Right kidney (tissue), 1 donor: ENCODE results near the gene KCNH1.

Experiments
- DNase-seq: peaks from one replicate; pipeline ENCODE4 v3.0.0-alpha.2; 2016

Gene KCNH1

DNA sequence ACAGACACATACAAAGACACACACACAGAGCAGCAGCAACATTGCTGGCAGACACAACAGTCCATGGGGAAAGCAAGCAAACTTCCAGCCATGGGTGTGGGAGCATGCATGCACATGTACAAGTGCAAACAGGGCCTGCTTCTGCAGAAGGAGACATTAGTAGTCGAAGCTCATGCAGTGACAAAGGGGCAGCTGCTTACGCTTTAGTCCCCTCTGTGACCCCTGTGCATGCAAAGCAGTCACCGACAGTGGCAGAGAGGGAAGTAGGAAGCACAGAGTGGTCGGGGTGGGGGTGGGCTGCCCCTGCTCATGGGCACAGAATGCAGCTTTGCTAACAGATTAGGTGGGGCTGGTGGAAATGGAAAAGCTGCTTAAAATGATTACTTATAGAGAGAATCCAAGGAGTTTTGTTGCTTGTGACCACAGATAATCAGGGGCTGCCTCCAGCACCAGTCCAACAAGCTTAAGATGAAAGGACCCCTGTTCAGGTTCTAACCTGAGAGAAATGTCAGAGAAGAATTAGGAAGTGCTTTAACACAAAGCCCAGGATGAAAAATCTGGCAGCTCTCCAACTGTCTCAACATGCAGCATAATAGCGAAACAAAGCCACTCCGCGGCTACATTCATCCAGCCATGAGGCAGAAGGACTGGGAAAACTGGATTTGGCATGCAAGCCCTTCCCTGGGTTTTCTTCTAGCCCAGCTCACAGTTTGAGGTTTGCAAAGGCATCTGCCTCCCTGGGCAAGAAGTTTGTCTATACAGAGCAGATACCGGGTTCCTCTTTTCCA lies 378.9 kb downstream of the KCNH1 start:
- no peak for DNase-seq

DNA sequence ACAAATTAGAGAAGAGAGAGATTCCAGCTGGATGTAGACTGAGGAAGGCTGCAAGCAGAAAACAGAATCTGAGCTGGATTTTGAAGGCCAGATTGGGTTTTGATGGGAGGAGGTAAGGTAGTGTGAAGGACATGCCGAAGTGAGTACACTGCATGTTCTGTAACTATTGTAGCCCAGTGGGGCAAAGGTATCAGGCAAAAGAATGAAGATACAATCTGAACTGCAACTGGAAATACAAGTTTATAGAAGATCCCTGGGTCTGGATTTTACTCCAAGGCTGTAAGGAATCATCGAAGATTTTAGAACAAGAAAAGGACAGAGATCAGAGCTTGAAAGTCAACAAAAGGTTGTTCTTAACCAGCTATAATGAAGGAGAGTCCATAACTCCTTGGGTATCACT lies 382.0 kb downstream of the KCNH1 start:
- DNase-seq, result no peak

DNA sequence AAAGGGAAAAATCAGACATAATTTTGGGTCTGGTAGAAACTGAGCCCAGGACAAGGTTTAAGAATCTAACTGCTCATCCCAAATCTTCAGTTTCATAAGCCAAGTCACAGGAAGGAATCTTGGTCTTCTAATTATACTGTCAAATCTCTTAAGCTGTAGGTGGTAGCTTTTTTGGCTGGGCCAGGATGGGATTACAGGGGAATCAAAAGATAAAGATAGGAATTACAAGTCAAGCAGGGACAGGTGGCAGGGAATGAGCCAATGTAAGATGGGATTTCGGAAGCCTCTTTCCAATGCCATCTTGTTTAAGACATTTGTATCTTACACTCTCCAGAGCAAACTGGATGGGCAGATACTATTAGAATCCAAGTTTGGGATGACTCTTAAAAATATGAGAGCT lies 383.5 kb downstream of the KCNH1 start:
- no peak for DNase-seq

DNA sequence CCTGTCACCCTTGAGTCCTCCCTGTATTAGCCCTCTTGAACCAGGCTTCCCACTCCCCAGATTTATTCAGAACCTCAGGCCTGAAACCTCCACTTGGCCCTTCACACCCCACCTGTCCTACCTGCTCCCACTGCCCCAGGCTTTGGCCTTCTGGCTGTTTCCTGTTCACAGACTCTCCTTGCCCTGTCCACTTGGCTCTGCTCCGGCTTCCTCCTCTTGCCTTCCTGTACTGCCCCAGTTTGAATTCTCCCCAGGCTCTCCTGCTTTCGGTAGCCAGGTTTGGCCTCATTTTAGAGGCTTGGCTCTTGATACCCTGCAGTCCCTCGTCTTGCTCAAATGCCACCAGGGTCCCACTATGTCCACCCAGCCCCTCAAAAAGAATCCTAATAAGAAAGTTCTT lies 385.2 kb downstream of the KCNH1 start:
- no peak for DNase-seq

DNA sequence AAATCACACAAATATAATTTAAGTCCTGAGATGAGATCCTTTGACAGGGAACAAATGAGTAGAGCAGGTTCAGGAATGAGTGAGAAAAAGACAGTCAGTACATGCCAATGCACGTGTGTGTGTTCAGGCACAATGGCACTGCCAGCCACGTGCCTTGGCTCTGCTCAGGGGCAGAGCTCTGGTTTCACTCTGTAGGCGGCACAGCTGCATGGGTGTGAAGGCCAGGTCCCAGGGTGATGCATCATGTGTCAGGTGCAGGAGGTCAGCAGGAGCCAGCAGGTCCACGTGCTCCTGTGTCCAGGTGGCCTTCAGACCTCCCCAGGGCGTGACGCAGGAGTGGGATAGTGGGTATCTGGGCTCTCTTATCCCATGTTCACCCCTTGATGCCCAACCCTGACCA lies 386.1 kb downstream of the KCNH1 start:
- no peak for DNase-seq

DNA sequence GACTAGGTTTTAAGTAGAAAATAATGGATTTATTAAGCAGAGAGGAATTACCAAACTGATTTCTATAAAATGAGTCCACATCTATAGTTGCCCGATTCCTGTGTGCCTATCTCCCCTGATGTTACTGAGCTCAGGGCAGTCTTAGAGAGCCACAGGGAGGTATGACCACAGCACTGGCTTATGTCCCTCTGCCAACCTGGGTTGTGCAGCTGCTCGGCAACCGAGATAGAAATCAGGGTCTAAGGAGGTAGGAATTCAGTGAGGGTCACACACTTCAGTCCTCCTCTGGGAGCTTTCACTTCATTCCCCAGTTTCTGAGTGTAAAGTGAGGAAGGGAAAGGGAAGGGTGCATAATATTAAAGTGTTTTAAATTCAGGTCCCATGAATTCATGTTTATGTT lies 386.8 kb downstream of the KCNH1 start:
- DNase-seq, result no peak

DNA sequence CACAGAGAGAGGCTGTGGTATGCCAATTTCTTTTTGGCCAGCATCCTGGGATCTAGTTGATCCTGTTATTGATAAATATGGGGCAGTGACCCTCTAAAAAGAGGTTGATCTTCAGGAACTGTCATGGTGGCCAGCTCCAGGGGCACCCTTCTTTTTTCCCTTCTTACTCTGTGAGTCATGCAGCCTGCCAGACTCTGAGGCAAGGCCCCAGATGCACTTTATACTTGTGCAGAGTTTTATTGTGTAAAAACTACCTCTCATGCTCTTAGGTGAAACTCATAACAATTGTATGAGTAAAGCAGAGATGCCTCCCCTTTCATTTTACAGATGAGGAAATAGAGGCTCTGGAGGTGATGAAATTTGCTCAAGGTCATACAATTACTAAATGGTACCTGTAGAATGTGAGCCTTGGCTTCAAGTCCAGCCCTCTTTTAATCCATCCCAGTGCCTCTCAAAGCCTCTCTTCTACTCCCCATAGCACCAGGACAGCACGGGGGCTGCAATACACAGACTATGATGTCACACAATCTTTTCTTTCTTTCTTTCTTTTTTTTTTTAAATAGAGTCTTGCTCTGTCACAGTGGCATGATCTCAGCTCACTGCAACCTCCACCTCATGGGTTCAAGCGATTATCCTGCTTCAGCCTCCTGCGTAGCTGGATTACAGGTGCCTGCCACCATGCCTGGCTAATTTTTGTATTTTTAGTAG lies 387.8 kb downstream of the KCNH1 start:
- DNase-seq, result no peak

DNA sequence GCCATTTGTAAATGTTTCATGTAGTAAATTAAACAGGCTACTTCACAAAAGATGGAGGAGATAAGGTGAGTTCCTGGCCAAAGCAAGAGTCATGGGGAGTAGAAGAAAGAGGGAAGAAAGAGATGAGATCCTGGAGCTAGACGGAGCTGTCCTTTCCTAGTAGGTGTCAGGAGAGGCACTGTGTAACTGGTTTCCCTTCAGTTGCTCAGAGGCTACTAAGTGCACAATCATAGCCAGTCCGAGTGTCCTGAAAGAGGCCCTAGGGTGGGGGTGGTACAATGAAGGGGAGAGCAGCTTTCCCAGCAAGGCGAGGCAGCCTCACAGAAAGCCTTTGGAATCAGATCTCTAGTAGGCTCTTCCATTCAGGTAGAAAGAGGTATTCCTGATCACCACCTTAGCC lies 390.9 kb downstream of the KCNH1 start:
- no peak for DNase-seq

DNA sequence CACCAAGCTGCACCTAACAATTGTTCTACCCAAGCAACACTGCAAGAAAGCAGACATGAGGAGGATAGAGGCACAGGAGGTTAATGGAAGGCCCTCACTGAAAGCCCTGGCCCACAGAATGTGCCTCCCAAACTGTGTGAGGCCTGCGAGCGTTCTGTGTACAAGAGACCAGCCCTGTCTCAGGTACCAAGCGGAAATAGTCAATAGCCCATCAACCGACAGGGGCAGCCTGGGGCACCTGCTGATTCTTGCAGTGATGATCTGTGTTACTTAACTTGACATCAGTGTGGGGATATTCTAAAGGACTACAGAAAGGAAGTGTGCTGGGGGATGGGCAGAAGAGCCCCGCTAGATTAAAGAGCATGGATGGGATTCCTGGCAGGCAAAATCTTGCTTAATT lies 392.4 kb downstream of the KCNH1 start:
- no peak for DNase-seq

DNA sequence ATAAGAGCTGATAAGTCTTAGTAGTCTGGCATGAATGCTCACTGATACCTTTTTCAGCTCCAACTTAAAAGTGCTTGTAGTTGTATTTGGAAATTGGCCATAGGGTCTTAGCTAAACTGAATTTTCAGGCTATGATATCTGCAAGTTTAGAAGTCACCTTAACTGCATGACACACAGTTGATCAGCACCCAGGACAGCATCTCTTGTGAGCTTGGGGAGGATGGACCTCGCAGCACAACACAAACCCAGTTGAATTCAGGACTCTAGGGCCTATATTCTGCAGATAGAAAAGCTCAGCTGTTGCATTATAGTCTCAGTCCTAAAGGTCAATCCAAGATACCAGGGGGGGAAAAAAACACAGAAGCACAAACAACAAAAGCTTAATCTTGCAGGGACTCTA lies 394.3 kb downstream of the KCNH1 start:
- DNase-seq, result no peak

DNA sequence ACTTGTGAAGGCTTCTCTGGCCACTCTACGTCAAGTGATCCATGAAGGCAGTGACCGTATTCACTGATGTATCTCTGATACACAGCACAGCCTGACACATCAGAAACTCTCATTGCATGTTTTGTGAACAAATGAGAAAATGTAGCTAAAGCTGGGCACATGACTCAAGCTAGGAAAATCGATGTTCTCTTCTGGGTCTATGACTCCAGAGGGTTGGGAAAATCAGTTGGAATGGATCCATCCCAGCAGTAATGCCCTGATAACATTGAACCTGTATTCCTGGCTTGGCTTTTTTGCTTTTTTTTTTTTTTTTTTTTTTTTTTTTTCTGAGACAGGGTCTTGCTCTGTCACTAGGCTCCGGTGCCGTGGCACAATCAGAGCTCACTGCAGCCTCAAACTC lies 395.7 kb downstream of the KCNH1 start:
- DNase-seq, result no peak

DNA sequence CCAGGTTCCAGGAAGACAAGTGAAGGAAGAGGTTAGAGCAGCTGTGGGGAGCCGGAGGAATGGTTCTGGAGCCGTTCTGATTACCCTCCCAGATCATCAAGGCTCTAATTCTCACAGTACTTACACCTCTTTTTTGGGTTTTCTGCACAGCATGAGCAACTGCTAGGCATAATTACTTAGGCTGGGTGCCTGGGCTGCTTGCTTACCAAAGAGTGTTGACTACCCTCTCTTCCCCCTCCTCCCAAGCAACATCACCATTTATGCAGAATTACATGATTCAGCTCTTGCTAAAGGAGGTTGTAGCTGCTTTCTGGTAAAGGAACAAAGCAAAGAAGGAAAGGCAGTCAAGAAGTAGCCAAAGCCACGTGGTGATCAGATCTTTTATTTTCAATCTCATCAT lies 397.2 kb downstream of the KCNH1 start:
- DNase-seq, result no peak

DNA sequence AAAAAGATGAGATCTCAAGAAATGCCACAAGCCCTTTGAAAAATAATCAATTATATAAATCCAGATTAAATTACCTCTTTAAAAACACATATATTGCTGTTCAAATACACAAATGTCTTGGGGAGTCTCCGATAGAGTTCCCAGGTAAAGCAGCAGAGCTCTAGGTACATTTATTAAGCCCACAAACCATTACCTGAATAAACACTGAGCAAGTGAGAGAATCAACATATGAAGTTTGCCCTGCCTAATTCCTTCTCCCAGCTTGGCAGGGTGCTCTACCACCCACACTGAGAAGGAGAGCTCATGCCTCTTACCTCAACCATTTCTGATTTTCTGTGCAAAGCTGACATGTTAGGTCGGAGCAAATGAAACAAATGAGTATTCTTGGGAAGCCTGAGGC lies 402.4 kb downstream of the KCNH1 start:
- DNase-seq, result no peak

DNA sequence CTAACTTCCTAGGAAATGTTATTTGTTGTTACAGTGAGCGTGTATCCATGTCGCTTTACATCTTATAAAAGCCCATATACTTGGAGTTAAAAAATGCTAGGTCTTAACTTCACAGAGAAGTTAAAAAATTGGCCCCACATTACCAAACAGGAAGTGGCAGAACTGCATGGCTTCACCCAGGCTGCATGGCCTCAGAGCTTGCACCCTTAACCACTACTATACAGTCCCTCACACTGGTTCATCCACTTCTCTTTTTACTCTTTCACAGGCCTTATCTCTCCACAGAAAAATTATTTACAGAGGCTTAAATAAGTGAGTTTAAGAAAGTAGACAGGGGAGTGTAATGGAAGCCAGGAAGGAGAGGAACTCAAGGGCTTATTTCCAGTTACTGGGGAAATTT lies 402.8 kb downstream of the KCNH1 start:
- DNase-seq, result no peak

DNA sequence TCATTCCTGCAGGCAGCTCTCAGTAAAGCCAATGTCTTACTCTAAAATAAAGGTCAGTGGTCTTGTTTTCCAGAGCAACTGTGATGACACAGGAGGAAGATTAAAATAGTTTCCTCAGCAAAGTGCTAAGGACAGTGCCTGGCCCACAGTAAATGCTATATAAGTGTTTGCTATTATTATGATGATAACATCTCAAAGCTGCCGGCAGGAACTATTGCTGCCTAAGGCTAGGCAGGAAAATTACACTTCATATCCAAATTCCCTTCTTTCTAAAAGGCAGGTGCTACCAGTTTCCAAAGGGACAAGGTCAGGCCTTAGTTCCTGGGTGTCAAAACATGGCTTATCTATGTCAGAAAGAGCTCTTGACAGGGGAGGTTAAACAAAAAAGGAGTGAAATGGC lies 403.9 kb downstream of the KCNH1 start:
- DNase-seq, result no peak

DNA sequence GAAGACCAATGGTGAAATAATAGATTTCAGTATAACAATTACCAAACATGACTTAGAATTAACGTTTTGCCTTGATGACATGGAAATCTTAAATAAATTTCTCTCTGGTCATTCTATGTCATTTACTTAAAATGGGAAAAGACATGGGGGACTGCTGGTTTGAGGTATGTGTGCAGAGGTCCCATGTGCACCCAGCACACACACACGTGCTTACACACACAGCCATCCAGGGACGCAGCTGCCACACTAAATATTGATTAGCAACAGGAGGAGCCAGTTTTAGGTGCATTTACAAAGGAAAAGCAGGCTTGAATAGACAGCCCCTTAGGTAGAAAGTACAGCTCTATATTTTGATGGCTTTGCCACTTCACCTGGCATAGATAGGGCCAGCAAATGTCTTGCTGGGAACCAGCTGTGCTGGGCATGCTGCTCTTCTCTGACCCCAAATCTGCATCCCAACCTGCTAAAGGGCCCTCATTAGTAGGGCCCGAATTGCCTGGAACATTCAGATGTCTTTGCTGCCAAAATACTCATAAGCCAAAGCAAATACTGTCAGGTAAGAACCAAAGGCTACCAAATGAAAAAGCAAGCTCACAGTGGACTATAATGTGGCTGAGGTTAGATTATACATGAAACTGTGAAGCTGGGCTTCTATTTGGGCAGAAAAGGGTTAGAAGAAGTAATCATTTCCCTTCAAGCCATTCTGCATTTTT lies 405.4 kb downstream of the KCNH1 start:
- no peak for DNase-seq

DNA sequence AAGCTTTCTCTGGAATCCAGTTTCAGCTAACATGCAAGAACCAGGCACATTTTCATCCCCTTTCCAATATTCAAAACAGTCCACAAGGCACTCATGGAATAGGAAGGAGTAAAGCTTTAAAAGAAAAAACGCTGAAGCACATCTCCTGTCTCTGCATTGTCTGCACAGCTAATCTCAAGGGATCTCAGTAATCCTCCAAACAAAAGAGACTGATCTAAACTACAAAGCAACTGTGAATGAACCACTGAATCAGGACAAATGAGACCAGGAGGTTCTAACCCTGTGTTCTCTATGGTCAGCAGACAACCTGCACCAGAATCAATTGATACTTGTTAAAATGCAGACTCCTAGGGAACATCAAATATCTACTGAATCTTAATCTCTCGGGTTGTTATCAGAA lies 406.2 kb downstream of the KCNH1 start:
- no peak for DNase-seq

DNA sequence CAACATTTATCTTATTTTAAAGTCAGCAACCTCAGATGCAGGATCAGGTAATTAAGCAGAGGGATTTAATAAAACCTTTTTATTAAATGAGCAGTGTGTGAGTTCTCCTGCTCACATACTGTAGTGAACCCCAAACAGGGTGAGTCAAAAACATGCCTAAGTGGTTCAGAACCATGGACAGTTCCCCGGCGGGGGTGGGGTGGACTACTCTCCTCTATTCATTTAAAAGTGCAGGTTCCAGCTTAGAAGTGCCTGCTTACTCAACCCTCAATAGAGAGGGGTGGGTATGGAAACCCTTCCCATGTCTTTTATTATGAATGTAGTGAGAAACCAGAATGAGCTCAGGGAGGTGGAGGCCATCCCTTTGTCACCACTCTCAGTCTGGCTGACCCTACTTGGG lies 407.3 kb downstream of the KCNH1 start:
- peak; percentile 16 for DNase-seq

DNA sequence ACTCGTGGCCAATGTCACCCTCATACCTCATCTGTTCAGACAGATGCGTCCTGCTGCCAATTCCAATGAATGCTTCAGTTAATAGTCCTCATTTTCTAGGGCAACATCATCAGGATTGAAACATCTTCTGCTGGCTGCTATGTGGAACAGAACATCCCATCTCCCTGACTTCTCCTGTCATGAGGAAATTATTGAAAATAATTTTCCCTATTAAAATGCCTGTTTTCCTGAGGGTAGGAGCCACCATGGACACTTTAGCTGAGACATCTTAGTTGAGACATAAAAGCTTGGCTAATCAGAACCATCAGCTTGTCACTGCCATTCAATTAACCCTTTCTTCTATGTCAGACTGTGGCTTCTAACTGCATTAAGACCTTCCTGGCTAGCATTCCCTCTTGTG lies 409.2 kb downstream of the KCNH1 start:
- no peak for DNase-seq

DNA sequence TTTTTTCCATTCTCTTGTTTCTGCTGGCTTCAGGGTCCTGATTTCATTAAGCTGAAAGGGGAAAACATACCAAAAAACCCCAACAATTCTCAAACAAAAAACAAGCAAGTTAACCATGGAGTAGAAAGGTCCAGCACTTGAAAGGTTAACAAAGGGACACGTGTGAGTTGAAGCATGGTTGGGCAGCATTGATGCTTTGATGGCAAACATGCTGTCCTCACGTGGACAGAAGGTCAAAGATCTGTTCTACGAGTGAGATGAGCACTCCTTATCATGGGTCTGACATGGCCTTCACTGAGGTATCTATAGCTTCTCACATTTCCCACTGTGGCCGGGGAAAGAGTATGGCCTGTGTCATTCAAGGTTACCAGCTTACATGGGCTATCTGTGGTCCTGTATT lies 410.3 kb downstream of the KCNH1 start:
- DNase-seq, result no peak

DNA sequence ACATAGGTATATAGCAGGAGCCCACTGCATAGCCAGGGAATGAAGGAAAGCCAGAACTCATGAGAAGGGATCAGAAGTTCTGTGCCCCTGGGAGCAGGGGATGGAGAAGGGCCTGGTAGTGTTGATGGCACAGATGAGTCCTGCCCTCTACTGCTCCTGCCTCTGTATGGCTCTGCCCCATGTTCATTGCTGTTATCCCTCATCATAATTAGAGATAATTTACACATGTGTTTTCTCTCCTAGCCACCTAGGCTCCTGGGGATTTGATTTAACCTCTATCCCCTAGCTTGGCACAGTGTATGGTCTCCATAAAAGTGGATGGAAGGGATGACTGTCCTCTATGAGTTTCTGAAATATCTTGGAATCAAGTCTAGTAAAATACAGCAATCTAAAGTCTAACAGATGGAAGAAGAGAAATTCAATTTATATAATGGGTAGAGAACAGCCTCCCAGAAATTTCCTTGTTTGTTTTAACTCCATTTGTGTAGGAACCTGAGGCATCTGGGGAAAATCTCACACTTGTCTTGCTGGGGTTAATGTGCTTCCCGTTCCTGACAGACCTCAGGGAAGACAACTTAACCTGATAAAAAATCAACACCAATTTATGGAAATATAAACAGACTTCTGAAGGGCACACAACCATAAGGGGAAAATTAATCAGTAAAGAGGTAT lies 411.4 kb downstream of the KCNH1 start:
- DNase-seq, result no peak

DNA sequence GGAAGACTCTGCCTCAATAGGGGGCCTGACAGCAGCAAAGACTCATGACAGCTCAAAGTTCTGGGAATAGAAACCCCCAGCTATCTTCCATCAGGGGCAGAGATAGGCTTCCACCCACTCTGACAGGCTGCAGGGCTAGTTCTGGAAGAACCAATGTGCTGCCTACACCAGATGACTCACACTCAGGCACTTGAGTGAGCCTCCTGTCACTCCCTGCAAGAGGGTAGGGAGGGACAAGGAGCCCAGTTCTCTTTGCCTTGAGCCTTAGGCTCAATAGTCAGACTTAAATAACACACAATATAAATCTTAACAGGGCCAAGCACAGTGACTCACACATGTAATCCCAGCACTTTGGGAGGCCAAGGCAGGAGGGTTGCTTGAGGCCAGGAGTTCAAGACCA lies 418.9 kb downstream of the KCNH1 start:
- no peak for DNase-seq
